ENCODE results near the gene DFFA.
"Not testable (repeated sequence)": the region's sequence is repeated elsewhere in the genome, so short reads cannot be mapped to it uniquely, and the experiment has no call there.

DFFA gene

DNA sequence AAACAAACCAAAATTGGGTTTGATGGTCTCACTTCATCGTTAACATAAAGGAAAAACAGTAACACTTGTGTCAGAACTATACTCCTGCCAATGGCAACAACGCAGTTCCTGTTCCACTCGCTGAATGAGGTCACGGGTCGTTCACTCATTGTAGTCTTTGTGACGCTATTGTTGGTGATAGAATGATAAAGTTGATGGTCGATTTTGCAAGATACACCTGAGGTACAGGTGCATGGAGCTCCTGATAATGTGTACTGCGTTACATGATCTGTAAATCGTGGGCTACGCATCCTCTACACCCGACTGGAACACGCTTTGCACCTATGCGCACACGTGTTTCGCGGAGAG is 42.5 kb downstream of the DFFA start:
- DNase-seq (ENCODE audit: low read depth in 2 of 2) = no peak

DNA sequence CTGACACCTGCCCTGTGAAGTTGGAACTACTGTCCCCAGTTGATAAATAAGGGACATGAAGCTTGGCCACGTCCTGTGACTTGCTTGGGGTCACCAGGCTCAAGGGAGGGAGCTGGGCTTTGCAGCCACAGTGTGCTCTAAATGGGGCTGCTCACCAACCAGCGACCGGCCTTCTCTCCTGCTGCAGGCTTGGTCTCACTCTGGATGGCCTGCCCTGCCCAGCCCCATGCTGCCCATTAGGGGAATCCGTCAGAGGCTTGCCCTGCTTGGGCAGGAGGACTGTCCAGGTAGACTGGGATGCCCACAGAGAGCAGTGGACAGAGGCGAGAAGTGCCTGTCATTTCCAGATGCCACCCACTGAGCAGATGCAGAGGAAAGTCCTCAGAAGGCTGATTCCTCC is 43.3 kb downstream of the DFFA start:
- no peak for DNase-seq (ENCODE audit: low read depth in 2 of 2)

DNA sequence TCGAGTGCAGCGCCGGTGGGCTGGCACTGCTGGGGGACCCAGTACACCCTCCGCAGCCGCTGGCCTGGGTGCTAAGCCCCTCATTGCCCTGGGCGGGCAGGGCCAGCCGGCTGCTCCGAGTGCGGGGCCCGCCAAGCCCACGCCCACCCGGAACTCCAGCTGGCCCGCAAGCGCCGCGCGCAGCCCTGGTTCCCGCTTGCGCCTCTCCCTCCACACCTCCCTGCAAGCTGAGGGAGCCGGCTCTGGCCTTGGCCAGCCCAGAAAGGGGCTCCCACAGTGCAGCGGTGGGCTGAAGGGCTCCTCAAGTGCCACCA is 45.8 kb downstream of the DFFA start:
- DNase-seq (ENCODE audit: low read depth in 2 of 2) = not testable (repeated sequence)

DNA sequence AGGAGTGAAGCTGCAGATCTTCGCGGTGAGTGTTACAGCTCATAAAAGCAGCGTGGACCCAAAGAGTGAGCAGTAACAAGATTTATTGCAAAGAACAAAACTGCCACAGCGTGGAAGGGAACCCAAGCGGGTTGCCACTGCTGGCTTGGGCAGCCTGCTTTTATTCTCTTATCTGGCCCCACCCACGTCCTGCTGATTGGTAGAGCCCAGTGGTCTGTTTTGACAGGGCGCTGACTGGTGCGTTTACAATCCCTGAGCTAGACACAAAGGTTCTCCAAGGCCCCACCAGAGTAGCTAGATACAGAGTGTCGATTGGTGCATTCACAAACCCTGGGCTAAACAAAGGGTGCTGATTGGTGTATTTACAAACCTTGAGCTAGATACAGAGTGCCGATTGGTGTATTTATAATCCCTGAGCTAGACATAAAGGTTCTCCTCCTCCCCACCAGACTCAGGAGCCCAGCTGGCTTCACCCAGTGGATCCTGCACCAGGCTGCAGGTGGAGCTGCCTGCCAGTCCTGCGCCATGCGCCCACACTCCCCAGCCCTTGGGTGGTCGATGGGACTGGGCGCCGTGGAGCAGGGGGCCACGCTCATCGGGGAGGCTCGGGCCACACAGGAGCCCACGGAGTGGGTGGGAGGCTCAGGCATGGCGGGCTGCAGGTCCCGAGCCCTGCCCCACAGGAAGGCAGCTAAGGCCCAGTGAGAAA is 46.3 kb downstream of the DFFA start:
- DNase-seq (ENCODE audit: low read depth in 2 of 2) = not testable (repeated sequence)

DNA sequence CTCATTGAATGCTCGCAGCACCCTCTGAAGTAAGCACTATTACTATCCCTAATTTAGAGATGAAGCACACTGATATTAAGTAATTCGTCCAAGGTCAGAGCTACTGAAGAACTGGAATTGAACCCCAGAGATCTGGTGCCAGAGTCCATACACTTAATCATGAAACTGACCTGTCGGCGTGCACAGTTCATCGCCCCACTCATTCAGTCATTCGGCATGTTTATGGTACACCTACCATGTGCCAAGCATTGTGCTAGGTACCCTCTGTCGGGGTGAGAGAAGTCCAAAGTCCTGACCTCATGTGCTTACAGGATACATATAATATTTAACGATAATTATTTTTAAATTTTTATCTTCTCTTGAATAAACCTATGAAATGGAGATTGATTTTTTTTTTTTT is 47.7 kb downstream of the DFFA start:
- DNase-seq (ENCODE audit: low read depth in 2 of 2) = no peak

DNA sequence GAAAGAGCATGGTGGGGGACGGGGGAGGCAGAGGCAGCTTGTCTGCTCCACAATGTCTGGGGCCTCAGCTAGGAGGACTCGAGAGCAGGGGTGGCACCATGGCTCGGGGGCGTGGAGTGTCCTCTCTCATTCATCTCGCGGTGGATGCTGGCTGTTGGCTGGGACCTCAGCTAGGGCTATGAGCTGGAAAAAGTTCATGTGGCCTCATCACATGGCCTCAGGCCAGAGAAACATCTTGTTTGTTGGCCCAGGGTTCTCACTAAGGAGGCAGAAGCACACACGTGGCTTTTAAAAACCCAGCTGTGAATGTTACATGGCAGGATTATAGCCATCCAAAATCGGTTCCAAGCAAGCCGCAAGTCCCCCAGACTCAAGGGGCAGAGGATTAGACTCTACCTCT is 48.3 kb downstream of the DFFA start:
- DNase-seq (ENCODE audit: low read depth in 2 of 2) = no peak

DNA sequence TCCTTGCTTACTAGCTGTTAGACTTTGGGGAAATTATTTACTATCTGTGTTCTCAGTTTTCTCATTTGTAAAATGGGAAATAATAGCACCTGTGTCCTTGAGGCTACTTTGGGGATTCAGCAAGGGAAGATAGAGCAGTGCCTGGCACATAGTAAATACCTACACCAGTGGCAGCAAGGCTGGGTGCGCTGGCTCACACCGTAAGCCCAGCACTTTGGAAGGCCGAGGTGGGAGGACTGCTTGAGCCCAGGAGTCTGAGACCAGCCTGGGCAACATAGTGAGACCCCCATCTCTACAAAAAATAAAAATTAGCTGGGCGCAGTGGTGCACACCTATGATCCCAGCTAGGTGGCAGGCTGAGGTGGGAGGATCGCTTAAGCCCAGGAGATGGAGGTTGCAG is 50.7 kb downstream of the DFFA start:
- DNase-seq (ENCODE audit: low read depth in 2 of 2) = no peak

DNA sequence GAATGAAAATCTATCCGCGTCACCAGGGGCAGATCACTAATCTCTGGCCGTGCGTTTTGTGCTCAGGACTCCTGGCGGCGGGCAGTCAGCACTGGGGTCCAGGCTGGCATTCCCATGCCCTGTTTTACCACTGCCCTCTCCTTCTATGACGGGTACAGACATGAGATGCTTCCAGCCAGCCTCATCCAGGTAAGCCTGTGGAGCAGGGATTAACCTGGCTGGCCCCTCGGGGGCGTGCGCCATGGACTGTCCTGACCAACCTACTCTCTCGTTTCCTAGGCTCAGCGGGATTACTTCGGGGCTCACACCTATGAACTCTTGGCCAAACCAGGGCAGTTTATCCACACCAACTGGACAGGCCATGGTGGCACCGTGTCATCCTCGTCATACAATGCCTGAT is 53.0 kb downstream of the DFFA start:
- no peak for DNase-seq (ENCODE audit: low read depth in 2 of 2)

DNA sequence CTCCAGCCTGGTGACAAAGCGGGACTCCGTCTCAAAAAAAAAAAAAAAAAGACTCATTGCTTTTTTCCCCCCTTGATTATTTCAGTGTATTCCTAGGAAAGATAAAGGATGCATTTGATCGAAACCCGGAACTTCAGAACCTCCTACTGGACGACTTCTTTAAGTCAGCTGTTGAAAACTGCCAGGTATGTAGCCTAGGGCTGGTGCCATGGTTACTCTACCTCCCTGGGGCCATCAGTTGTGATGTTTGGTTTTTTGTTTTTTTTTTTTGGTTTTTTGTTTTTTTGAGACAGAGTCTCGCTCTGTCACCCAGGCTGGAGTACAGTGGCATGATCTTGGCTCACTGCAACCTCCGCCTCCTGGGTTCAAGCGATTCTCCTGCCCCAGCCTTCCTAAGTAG is 53.6 kb downstream of the DFFA start:
- DNase-seq (ENCODE audit: low read depth in 2 of 2) = not testable (repeated sequence)

DNA sequence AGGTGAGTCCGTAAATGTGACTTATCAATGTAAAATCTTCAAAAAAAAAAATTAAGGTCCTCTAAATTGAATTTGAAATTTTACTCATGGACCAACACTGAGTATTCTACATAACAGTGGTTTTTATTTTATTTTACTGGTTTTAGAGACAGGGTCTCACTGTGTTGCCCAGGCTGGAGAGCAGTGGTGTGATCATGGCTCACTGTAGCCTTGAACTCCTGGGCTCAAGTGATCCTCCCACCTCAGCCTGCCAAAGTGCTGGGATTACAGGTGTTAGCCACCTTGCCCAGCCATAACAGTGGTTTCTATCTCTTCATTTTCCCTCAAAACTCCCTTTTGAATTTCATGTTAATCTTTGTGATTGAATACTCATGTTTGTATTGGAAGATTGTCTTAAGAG is 56.4 kb downstream of the DFFA start:
- DNase-seq (ENCODE audit: low read depth in 2 of 2) = not testable (repeated sequence)

DNA sequence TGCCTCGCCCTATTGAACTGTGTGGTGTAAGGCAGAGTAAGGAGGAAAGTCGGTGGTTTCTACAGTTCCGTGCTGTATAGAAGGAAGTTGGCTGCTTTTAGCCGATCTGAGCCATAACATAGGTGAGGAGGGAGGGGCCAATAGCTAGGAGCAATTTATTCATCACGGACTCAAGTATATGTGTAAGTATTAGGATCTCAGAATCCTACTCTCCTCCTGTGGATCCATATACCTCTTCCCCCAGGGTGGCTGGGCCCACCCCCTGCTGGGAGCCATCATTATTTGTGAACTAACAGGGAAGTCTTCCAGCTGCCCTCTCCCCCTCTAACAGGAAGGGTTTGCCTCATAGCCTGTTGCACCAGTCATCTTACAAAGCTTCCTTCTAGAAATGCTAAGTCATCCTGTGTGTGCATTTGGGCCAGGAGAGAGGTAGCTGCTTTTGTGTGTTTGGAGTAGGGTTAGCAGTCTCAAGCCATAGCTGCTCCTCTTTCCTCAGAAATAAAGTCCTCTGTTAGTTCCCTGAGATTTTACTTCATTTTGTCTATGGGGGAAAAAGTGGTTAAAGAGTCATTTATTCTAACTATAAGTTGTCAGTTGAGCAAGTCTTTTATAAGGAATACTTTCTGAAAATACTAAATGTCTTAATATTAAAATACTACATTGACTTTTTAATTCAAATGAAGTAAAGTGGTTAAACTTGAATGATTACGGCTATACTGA is 57.0 kb downstream of the DFFA start:
- DNase-seq (ENCODE audit: low read depth in 2 of 2) = no peak

DNA sequence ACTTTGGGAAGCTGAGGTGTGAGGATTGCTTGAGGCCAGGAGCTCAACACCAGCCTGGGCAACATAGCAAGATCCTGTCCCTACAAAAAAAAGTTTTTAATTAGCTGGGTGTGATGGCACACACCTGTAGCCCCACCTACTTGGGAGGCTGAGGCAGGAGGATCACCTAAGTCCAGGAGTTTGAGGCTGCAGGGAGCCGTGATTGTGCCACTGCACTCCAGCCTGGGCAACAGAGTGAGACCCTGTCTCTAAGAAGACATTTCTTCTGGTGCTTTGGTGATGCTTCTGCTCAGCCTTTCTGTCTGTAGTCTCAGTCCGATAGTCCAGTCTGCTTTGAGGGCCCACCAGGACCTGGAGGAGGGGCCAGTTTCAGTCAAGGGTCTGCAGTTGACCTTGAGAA is 65.1 kb downstream of the DFFA start:
- DNase-seq (ENCODE audit: low read depth in 2 of 2) = no peak

All from stimulated activated CD8-positive, alpha-beta memory T cell treated with anti-CD3 and anti-CD28 coated beads, Interleukin-2, amount 100 ng/mL, for 1 hour (primary cell).